GM23248 (cell line): ENCODE results near the gene HOXB3. TPM values are rescaled to one million over a fixed set of nuclear protein-coding genes. Genes with fewer than 3 reads are reported as not detected.
A peak's percentile ranks its signal among the peaks of the same experiment; 100 is the strongest.

ENCODE experiments used
- DNase-seq: peaks from one replicate; pipeline ENCODE4 v3.0.0-alpha.2; 2015
- H2AFZ ChIP-seq: fragments of 200-600 bp; sonication (generic); 2 replicates; pipeline ENCODE4 v1.6.1; 2016; ENCODE audit warnings: antibody characterized with exemption
- H3F3A ChIP-seq: fragments of 200-600 bp; sonication (generic); 2 replicates; pipeline ENCODE4 v1.6.1; 2016; ENCODE audit warnings: mild to moderate bottlenecking, antibody characterized with exemption, mixed run types; ENCODE audit not compliant: insufficient read depth
- H3K27ac ChIP-seq: fragments of 200-600 bp; sonication (generic); 2 replicates; pipeline ENCODE4 v1.5.1; 2016; ENCODE audit warnings: mild to moderate bottlenecking
- H3K27me3 ChIP-seq: fragments of 200-600 bp; sonication (generic); replicated peaks from 2 replicates; pipeline ENCODE4 v1.6.1; 2016; ENCODE audit warnings: mild to moderate bottlenecking; ENCODE audit not compliant: insufficient read depth
- H3K36me3 ChIP-seq: fragments of 200-600 bp; sonication (generic); 2 replicates; pipeline ENCODE4 v1.6.1; 2016; ENCODE audit warnings: low read depth, mild to moderate bottlenecking
- H3K4me1 ChIP-seq: fragments of 200-600 bp; sonication (generic); 2 replicates; pipeline ENCODE4 v1.6.1; 2016; ENCODE audit warnings: mild to moderate bottlenecking; ENCODE audit not compliant: insufficient read depth
- H3K4me2 ChIP-seq: fragments of 200-600 bp; sonication (generic); one replicate; pipeline ENCODE4 v1.6.1; 2016; ENCODE audit warnings: mild to moderate bottlenecking; ENCODE audit not compliant: unreplicated experiment
- H3K4me3 ChIP-seq: fragments of 200-600 bp; sonication (generic); 2 replicates; pipeline ENCODE4 v1.5.1; 2016; ENCODE audit warnings: mild to moderate bottlenecking
- H3K79me2 ChIP-seq: fragments of 200-600 bp; sonication (generic); 2 replicates; pipeline ENCODE4 v1.6.1; 2016; ENCODE audit warnings: mild to moderate bottlenecking; ENCODE audit not compliant: insufficient read depth
- H3K9ac ChIP-seq: fragments of 200-600 bp; sonication (generic); 2 replicates; pipeline ENCODE4 v1.6.1; 2016; ENCODE audit warnings: mild to moderate bottlenecking
- H3K9me2 ChIP-seq: fragments of 200-600 bp; sonication (generic); 2 replicates; pipeline ENCODE4 v1.6.1; 2016; ENCODE audit warnings: mixed run types, mild to moderate bottlenecking, moderate library complexity; ENCODE audit not compliant: insufficient read depth
- H3K9me3 ChIP-seq: fragments of 200-600 bp; sonication (generic); one replicate; pipeline ENCODE4 v1.6.1; 2017; ENCODE audit warnings: low read depth
- H4K20me1 ChIP-seq: fragments of 200-600 bp; sonication (generic); 2 replicates; pipeline ENCODE4 v1.6.0; 2016; ENCODE audit not compliant: insufficient read depth
- EZH2 ChIP-seq: fragments of 200-600 bp; sonication (generic); IDR thresholded peaks from 2 replicates; pipeline ENCODE4 v1.6.1; 2018; ENCODE audit warnings: antibody characterized with exemption, mild to moderate bottlenecking; ENCODE audit not compliant: insufficient read depth, poor library complexity, severe bottlenecking
- EZH2phosphoT487 ChIP-seq: fragments of 200-600 bp; sonication (generic); IDR thresholded peaks from 2 replicates; pipeline ENCODE4 v1.6.1; 2018; ENCODE audit warnings: antibody characterized with exemption, moderate library complexity, mild to moderate bottlenecking, low read depth; ENCODE audit not compliant: insufficient read depth
- WGBS, 2 experiments: methylation state at CpG; one replicate each; pipeline ENCODE4 v1.1.6; 2015 to 2017; ENCODE audit warnings: low lambda C conversion rate in 2 of 2, low coverage in 1 of 2; ENCODE audit errors: missing lambda C conversion rate in 2 of 2; 5-methylcytosine and 5-hydroxymethylcytosine counted together
- in situ Hi-C: fragments of 300-500 bp; cut with MboI; formaldehyde crosslinking; loops from 2 replicates; pipeline ENCODE4 v1.15.0; 2020
- polyA plus RNA-seq: library from polyadenylated mRNA; unstranded; fragments of >200 nt; fragmentation: Nextera tagmentation; extraction: Ambion mirVana; gene quantifications from 2 replicates; pipeline ENCODE4 v1.2.1, GENCODE V29; 2016
- total RNA-seq: library from RNA; depleted of rRNA; stranded (reverse); fragments of >200 nt; shearing (Covaris generic); gene quantifications from 2 replicates; pipeline ENCODE4 v1.2.3, GENCODE V29; 2014

The HOXB3 gene
- total and polyA plus RNA-seq, 2 experiments from 2014 or later: 1.9 to 2.4 TPM

- Histone ChIP-seq H3K9me2 (no peaks in the 10 kb centered on the region), H3K4me2 (no peak overlapping the region), H3K79me2 (peaks cover 42% of the 10 kb centered on the region), H3K9ac (no peak overlapping the region), H3K27me3 (no peaks in the 10 kb centered on the region), H3K4me1 (peaks cover 39% of the 10 kb centered on the region), H3K36me3 (no peaks in the 10 kb centered on the region; the same call in 1 of the 2 replicates), H3K4me3 (no peak overlapping the region), H2AFZ (no peak overlapping the region), H3K27ac (peak overlapping the region; percentile 96; the same call in 1 of the 2 replicates), H4K20me1 (no peaks in the 10 kb centered on the region), H3F3A (peaks cover 39% of the 10 kb centered on the region), H3K9me3 (no peaks in the 10 kb centered on the region)
- 62 to 64% methylated on average over 3 of the region's 3 CpGs for WGBS, 2 experiments
- TF ChIP-seq EZH2phosphoT487 (no peak), EZH2 (no peak)
- in situ Hi-C loops: no loop called here
- no peak for DNase-seq
These were observed 40.8 kb downstream of the HOXB3 start for GRCh38 chr17:48549281-48549630.

GRCh38 chr17:48548523-48549280 lies 41.3 kb downstream of the HOXB3 start:
- WGBS, 2 experiments: 55 to 77% methylated on average over 4 to 6 of the region's 6 CpGs
- in situ Hi-C loops: no loop called here
- no peaks in the 10 kb centered on the region; the same call in 1 of the 2 replicates for H3K36me3 ChIP-seq
- peak overlapping the region; percentile 66 for H3K4me3 ChIP-seq
- peak overlapping the region; percentile 92 for H2AFZ ChIP-seq
- H3K4me1 ChIP-seq: peaks cover 39% of the 10 kb centered on the region
- H3K27ac ChIP-seq: peak overlapping the region; percentile 96
- peak overlapping the region; percentile 99 for H3K9ac ChIP-seq
- H3K9me3 ChIP-seq: no peaks in the 10 kb centered on the region
- DNase-seq: no peak
- peak overlapping the region; percentile 93 for H3K4me2 ChIP-seq
- H3F3A ChIP-seq: peaks cover 44% of the 10 kb centered on the region
- H4K20me1 ChIP-seq: no peaks in the 10 kb centered on the region
- H3K9me2 ChIP-seq: no peaks in the 10 kb centered on the region
- TF ChIP-seq EZH2: no peak
- TF ChIP-seq EZH2phosphoT487: no peak
- peaks cover 42% of the 10 kb centered on the region for H3K79me2 ChIP-seq
- H3K27me3 ChIP-seq: no peaks in the 10 kb centered on the region

DNA sequence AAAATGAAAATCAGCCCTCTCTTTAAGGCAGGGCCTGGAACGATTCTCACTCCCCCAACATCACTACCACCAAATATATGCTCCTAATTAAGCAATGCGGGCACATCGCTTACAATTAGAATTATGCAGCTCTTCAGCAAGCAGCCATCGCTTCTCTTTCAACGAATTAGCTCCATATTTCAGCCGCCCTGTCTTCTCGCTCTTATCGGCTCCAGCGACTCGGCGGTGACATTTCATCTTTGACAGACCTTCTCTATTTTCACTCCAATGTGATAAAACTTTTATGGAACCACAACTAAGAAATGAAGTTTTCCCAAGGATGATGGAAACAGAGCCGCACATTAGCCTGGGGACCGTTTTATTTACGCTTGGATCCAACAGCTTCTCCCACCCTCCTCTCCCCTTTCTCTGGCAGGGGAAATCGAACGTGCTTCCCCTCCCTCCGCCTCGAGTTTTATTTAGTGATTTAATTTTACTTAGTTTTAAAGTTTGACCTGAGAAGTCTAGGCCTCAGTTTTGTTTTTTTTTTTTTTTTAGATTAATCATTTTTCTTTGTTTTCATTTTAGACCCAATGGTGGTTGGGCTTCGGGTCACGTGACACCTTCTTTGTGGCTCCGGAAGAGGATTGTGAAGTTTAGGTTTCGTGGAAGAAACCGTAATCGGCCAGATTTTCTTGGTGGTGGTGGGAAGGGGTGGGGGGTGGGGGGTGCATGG lies 42.1 kb downstream of the HOXB3 start:
- DNase-seq: peak; percentile 90
- no peaks in the 10 kb centered on the region for H3K27me3 ChIP-seq
- H3F3A ChIP-seq: peaks cover 44% of the 10 kb centered on the region
- peak overlapping the region; percentile 93 for H3K4me2 ChIP-seq
- H3K4me1 ChIP-seq: peaks cover 39% of the 10 kb centered on the region
- no peaks in the 10 kb centered on the region; the same call in 1 of the 2 replicates for H3K36me3 ChIP-seq
- no peak for TF ChIP-seq EZH2
- no peak for TF ChIP-seq EZH2phosphoT487
- no peaks in the 10 kb centered on the region for H4K20me1 ChIP-seq
- WGBS, 2 experiments: 8 to 10% methylated on average over 24 of the region's 24 CpGs
- H3K4me3 ChIP-seq: peak overlapping the region; percentile 66
- H3K9ac ChIP-seq: peak overlapping the region; percentile 99
- no peaks in the 10 kb centered on the region for H3K9me3 ChIP-seq
- H3K79me2 ChIP-seq: peaks cover 43% of the 10 kb centered on the region
- H3K9me2 ChIP-seq: no peaks in the 10 kb centered on the region
- in situ Hi-C loops: no loop called here
- peak overlapping the region; percentile 92 for H2AFZ ChIP-seq
- peak overlapping the region; percentile 96 for H3K27ac ChIP-seq

GRCh38 chr17:48546924-48547807 lies 42.9 kb downstream of the HOXB3 start:
- Histone ChIP-seq H3K27me3 (no peaks in the 10 kb centered on the region), H3K4me3 (peak overlapping the region; percentile 66), H3K4me1 (peaks cover 39% of the 10 kb centered on the region), H3K9ac (peak overlapping the region; percentile 99), H2AFZ (peak overlapping the region; percentile 92), H3K36me3 (no peaks in the 10 kb centered on the region; the same call in 1 of the 2 replicates), H3K9me2 (no peaks in the 10 kb centered on the region), H3K9me3 (no peaks in the 10 kb centered on the region), H4K20me1 (no peaks in the 10 kb centered on the region), H3K4me2 (peak overlapping the region; percentile 93), H3F3A (peaks cover 44% of the 10 kb centered on the region), H3K27ac (peak overlapping the region; percentile 96), H3K79me2 (peaks cover 47% of the 10 kb centered on the region)
- peak; percentile 59 for DNase-seq
- TF ChIP-seq EZH2: no peak
- TF ChIP-seq EZH2phosphoT487: no peak
- in situ Hi-C loops: no loop called here
- WGBS, 2 experiments: 8 to 9% methylated on average over 10 of the region's 10 CpGs
